DOHH2 (cell line): ENCODE data around the gene CLDN10.

Experiments
- H3F3A ChIP-seq: fragments of 200-600 bp; sonication (generic), shearing (Covaris generic); 2 replicates; pipeline ENCODE4 v1.6.0; 2016; ENCODE audit warnings: antibody characterized with exemption, mild to moderate bottlenecking; ENCODE audit not compliant: control insufficient read depth, insufficient read depth
- H3K27ac ChIP-seq: fragments of 200-600 bp; sonication (generic); 2 replicates; pipeline ENCODE4 v1.5.1; 2014; ENCODE audit warnings: low read depth, mild to moderate bottlenecking, low read length, moderate library complexity
- H3K27me3 ChIP-seq: fragments of 200-600 bp; sonication (generic); 2 replicates; pipeline ENCODE4 v1.6.1; 2014; ENCODE audit warnings: mild to moderate bottlenecking, low read length, mixed read lengths; ENCODE audit not compliant: control insufficient read depth
- H3K36me3 ChIP-seq: fragments of 200-600 bp; sonication (generic); 2 replicates; pipeline ENCODE4 v1.6.1; 2014; ENCODE audit warnings: mild to moderate bottlenecking, low read length, moderate library complexity, mixed read lengths; ENCODE audit not compliant: control insufficient read depth
- H3K4me1 ChIP-seq: fragments of 200-600 bp; sonication (generic); 2 replicates; pipeline ENCODE4 v1.6.1; 2014; ENCODE audit warnings: mild to moderate bottlenecking, low read length, mixed read lengths; ENCODE audit not compliant: control insufficient read depth
- H3K4me2 ChIP-seq: fragments of 200-600 bp; sonication (generic); 2 replicates; pipeline ENCODE4 v1.6.0; 2014; ENCODE audit warnings: mild to moderate bottlenecking, low read length, moderate library complexity
- H3K4me3 ChIP-seq: fragments of 200-600 bp; sonication (generic); 2 replicates; pipeline ENCODE4 v1.5.1; 2014; ENCODE audit warnings: mild to moderate bottlenecking, low read length, mixed read lengths
- H3K79me2 ChIP-seq: fragments of 200-600 bp; sonication (generic); 2 replicates; pipeline ENCODE4 v1.6.1; 2014; ENCODE audit warnings: mild to moderate bottlenecking, low read length, mixed read lengths; ENCODE audit not compliant: control insufficient read depth
- H3K9me2 ChIP-seq: fragments of 200-600 bp; sonication (generic); replicated peaks from 2 replicates; pipeline ENCODE4 v1.6.1; 2014; ENCODE audit warnings: mild to moderate bottlenecking, low read length, mixed read lengths; ENCODE audit not compliant: control insufficient read depth
- H3K9me3 ChIP-seq: fragments of 200-600 bp; sonication (generic); 2 replicates; pipeline ENCODE4 v1.6.1; 2014; ENCODE audit warnings: antibody characterized with exemption, low read length, mixed read lengths; ENCODE audit not compliant: control insufficient read depth, insufficient read depth
- H4K20me1 ChIP-seq: fragments of 200-600 bp; sonication (generic); 2 replicates; pipeline ENCODE4 v1.6.0; 2014; ENCODE audit warnings: low read depth, mild to moderate bottlenecking, antibody characterized with exemption, low read length, moderate library complexity; ENCODE audit not compliant: control insufficient read depth, insufficient read depth
- CTCF ChIP-seq: fragments of 200-600 bp; sonication (generic); IDR thresholded peaks from one replicate; pipeline ENCODE4 v1.5.1; 2014; ENCODE audit warnings: antibody characterized with exemption, mild to moderate bottlenecking, low read depth, low read length; ENCODE audit not compliant: poor library complexity, severe bottlenecking
- EZH2phosphoT487 ChIP-seq: fragments of 200-600 bp; sonication (generic); IDR thresholded peaks from 2 replicates; pipeline ENCODE4 v1.6.1; 2017; ENCODE audit warnings: borderline replicate concordance, mild to moderate bottlenecking, antibody characterized with exemption, low read length, moderate library complexity, mixed read lengths

Gene CLDN10

GRCh38 chr13:95552539-95553441 lies at the start of gene CLDN10:
TSS of gene CLDN10 (plus strand) at chr13:95552720. CDS start at chr13:95552754, 34 bp downstream.
- peaks cover 3% of the 10 kb centered on the region; the same call in 1 of the 2 replicates for H3K27me3 ChIP-seq
- H3K9me2 ChIP-seq, result no peaks in the 10 kb centered on the region
- no peak within 1 kb of the TSS for H3K4me3 ChIP-seq
- no peak within 1 kb of the TSS for H3K4me2 ChIP-seq
- H3K27ac ChIP-seq, result no peak within 1 kb of the TSS
- no peaks in the 10 kb centered on the region for H4K20me1 ChIP-seq
- H3K36me3 ChIP-seq, result no peaks in the 10 kb centered on the region
- H3F3A ChIP-seq, result no peaks in the 10 kb centered on the region
- H3K4me1 ChIP-seq, result no peaks in the 10 kb centered on the region
- H3K79me2 ChIP-seq, result no peaks in the 10 kb centered on the region
- TF ChIP-seq CTCF (no peak), EZH2phosphoT487 (no peak)
- no peaks in the 10 kb centered on the region for H3K9me3 ChIP-seq

GRCh38 chr13:95503662-95504061 lies 48.9 kb upstream of the CLDN10 start:
- H3K4me1 ChIP-seq, result no peaks in the 10 kb centered on the region
- no peak overlapping the region for H3K27ac ChIP-seq
- no peaks in the 10 kb centered on the region for H3F3A ChIP-seq
- H3K4me3 ChIP-seq, result no peak overlapping the region
- H3K27me3 ChIP-seq, result no peaks in the 10 kb centered on the region
- TF ChIP-seq CTCF, result no peak
- TF ChIP-seq EZH2phosphoT487, result no peak
- no peaks in the 10 kb centered on the region for H3K79me2 ChIP-seq
- no peaks in the 10 kb centered on the region for H3K9me3 ChIP-seq
- H3K4me2 ChIP-seq, result no peak overlapping the region
- H4K20me1 ChIP-seq, result no peaks in the 10 kb centered on the region
- no peaks in the 10 kb centered on the region for H3K36me3 ChIP-seq
- no peaks in the 10 kb centered on the region for H3K9me2 ChIP-seq

GRCh38 chr13:95505265-95505664 lies 47.3 kb upstream of the CLDN10 start:
- no peaks in the 10 kb centered on the region for H3F3A ChIP-seq
- TF ChIP-seq EZH2phosphoT487 (no peak), CTCF (no peak)
- no peaks in the 10 kb centered on the region for H3K9me3 ChIP-seq
- H4K20me1 ChIP-seq, result no peaks in the 10 kb centered on the region
- H3K27ac ChIP-seq, result no peak overlapping the region
- H3K4me3 ChIP-seq, result no peak overlapping the region
- H3K4me1 ChIP-seq, result no peaks in the 10 kb centered on the region
- no peaks in the 10 kb centered on the region for H3K9me2 ChIP-seq
- H3K36me3 ChIP-seq, result no peaks in the 10 kb centered on the region
- no peak overlapping the region for H3K4me2 ChIP-seq
- H3K79me2 ChIP-seq, result no peaks in the 10 kb centered on the region
- H3K27me3 ChIP-seq, result no peaks in the 10 kb centered on the region
